HG02938 (cell line): Measurements from ENCODE around the gene ADM2.

ENCODE experiments used
- ATAC-seq: cut with Tn5 transposase; IDR thresholded peaks from one replicate; pipeline ENCODE4 v1.9.1; 2021; ENCODE audit warnings: mild to moderate bottlenecking, moderate library complexity; ENCODE audit not compliant: unreplicated experiment

The ADM2 gene

DNA sequence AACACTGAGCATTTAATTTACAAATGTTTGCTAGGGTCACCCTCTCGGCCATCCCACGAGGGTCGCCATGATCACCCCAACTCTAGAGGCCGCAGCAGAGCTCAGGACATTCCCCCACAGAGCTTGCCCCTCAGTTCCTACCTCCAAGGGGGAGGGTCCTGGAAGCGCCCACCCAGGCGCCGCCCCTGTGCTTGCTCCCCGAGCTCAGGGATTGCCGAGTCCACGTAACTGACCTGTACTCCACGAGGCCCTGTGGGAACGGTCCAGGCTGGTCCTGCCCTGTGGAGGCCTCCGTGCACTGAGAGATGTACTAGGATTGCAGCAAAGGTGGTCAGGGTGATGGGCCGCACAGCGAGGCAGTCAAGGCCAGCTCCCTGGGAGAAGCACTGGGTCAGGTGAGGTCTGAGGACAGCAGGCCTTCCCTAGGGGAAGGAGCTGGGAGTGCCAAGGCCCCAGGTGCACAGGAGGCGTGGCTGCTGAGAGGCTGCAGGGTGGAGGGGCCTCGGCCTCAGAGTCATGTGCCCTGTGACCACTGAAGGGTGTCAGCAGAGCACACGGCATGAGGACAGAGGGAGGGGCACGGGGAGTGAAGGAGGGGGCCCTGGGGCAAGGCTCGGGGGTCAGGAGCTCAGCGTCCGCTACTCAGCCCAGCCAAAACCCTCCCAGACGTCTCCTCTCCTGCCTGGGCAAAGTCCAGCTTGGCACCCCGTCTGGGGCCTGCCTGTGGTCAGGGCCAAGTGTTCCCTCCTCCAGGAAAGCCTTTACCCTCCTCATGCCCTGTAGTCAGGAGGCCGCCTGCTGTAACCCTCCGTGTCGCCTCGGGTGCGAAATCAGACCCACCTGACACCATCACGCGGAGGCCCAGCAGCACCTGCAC lies 2.9 kb downstream of the ADM2 start:
- no peak for ATAC-seq

- no peak for ATAC-seq
These were observed 4.1 kb downstream of the ADM2 start for GRCh38 chr22:50485221-50486131.

GRCh38 chr22:50486561-50487289 lies 5.4 kb downstream of the ADM2 start, which contains the start of gene MIOX:
Gene MIOX (plus strand): TSS chr22:50486859. CDS start chr22:50486898, 39 bp downstream.
- ATAC-seq = no peak

- no peak for ATAC-seq
These were observed 6.1 kb downstream of the ADM2 start for GRCh38 chr22:50487290-50488005.

GRCh38 chr22:50488006-50488677 lies 6.8 kb downstream of the ADM2 start:
- ATAC-seq = no peak

GRCh38 chr22:50488886-50489285 lies 7.5 kb downstream of the ADM2 start:
- ATAC-seq = no peak

DNA sequence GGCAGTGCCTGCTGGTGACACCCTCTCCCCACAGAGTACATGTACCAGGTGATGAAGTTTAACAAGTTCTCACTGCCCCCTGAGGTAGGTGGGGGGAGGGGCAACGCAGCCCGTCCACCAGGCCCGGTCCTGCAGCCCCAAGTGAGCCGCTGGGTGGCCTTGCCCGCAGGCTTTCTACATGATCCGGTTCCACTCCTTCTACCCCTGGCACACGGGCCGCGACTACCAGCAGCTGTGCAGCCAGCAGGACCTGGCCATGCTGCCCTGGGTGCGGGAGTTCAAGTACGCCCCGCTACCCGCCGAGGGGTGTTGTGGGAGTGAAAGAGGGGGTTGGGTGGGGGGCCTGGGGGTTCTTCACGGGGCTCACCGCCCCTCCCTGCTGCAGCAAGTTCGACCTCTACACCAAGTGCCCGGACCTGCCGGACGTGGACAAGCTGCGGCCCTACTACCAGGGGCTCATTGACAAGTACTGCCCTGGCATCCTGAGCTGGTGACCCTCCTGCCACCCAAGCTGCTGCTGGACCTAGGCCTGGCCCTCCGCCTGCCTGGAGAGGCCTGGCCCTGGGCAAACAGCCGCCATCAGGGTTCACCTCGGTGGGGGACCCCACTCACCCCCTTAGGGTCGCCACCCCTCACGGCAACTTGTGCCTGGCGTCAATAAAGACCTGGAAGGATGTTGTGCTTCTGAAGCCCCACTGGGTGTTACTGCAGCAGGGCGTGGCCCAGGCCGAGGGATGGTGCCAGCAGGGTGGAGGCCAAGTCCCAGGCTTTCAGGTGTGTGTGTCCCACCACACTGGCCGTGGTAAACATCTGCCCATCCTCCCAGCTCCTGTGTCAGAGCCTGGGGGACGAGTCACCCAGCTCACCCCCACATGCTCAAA lies 8.3 kb downstream of the ADM2 start:
- ATAC-seq = no peak

DNA sequence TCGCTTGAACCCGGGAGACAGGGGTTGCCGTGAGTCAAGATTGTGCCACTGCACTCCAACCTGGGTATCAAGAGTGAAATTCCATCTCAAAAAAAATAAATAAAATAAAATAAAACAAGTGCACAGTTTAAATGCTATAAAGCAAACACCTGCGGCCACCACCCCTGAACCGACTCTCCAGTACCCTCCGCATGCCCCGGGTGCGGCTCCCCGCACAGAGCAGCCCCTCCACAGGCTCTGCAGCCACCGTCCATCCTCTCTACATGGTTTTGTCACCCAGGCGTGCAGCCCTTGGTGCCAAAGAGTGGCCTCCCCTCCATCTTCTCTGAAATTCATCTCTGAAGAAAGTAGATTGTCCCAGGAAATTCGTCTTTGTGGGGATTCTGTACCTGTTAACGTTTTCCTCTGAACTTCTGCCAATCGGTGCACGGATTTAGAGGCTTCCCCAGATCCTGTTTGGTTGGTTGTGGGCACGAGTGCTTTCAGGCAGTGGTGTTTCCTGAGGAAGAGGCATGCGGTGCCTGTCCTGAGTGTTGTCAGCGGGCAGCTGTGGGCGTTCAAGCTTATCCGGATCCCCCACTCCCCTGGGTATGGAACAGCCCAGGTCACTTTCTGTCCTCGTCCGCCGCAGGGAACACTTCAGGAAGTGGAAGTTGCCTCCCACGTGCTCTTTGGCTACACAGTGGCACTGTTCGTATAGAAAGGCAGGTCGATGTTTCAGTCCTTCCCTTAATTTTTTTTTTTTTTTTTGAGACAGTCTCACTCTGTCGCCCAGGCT lies 9.4 kb downstream of the ADM2 start:
- ATAC-seq = no peak

GRCh38 chr22:50497093-50497492 lies 15.8 kb downstream of the ADM2 start:
- no peak for ATAC-seq

DNA sequence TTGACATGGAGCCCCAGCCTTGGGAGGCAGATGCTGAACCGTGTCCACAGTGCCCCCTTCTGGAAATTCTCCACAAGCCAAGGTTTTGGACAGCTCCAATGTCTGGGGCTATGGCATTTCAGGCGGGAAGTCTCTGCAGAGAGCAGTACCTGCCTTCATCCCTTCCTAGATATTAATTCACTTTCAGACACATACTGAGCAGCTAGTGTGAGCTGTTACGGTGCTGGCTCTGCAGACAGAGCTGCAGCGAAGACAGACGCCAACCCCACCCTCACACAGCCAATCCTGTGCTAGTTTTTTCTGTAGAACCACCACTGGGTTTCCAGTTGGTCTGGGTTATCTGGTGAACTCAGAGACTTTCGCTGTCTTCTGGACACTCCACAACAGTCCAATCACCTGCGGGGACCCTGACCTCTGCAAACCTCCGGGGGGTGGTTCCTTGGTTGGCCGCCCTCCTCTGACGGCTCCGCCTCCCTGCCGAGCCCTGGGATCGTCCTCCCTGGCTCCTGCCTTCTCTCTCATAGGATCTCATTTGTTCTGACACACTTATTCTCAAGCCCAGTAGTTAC lies 17.1 kb downstream of the ADM2 start:
- ATAC-seq = no peak

- no peak for ATAC-seq
These were observed 19.1 kb downstream of the ADM2 start for GRCh38 chr22:50500452-50500851.

DNA sequence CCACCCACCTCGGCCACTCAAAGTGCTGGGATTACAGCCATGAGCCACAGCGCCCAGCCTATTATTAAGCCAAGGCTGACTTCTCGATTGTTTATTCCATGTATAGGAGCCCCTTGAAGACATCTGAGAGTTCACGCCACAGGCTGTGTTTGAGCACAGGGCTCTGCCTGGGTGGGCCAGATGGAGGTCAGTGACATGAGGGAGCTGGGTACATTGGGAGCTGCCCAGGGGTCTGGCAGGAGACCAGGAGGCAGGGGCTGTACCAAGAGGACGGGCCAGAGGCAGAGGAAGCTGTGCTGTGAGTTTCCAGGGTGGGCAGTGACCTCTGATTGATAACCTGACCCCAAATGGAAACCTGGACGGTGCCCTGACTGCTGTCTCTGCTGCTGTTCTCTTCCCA lies 20.8 kb downstream of the ADM2 start:
- ATAC-seq = no peak

DNA sequence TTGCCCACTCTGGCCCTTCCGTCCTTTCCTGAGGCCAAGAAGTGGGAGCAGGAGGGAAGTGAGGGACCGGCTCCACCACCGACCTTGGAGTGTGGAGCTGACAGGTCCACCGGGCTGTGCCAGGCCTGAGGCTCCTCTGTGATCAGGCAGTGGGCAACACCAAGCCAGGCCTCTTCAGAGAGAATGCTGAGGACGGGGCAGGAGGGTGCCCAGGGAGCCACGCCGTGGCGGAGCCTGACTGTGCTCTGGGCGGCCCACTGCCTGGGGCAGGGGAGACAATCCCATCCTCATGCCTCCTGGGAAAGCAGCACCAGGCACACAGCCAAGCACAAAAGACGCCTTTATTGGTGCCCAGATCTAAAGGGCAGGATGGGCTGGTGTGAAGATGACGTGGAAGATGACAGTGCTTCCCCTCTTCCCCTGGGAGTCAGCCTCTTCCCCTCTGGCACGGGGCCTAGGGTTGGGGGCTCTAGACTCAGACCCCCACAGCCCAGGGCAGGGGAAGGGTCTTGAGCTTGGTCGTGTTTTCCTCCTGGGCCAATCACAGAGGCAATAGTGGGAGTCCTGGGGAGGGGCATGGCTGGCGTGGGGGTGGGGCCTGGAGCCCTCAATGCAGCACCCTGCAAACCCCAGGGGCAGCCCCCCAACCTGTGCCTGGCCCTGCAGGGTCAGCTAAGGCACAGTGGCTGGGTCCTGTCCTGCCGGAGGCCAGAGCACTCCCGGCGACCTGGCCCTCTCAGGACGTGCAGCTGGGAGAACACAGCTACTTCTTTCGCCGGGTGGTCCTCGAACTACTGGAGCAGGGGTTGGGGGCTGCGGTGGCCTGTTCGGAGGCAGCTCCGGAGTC lies 21.5 kb downstream of the ADM2 start:
- ATAC-seq = no peak

DNA sequence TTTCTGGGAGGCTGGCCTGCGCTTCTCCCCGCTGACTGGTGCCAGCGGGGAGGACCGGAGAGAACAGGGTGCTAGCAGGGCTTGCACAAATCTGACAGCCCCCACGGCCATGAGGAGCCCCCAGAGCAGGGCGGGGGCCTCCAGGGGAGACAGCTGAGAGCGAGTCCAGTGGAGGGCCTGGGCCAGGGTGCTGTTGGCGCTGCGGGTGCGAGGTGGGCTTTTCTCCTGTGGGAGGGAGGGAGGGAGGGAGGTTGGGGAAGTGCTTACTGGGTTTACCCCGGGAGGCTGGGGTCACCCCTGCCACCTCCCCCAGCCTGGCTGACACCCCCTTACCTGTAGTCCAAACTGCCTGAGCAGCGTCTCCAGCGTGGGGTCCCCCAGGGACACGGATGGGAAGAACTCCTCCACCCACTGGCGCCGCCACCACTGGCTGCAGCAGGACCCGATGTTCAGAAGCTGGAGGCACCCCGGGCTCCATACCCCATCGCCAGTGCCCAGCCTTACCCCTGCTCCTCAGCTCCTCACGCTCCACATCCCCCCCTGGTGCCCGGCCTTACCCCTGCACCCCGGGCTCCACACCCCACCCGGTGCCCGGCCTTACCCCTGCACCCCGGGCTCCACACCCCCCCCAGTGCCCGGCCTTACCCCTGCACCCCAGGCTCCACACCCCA lies 22.3 kb downstream of the ADM2 start:
- ATAC-seq = no peak

- ATAC-seq = no peak
These were observed 23.2 kb downstream of the ADM2 start for GRCh38 chr22:50504369-50505211.
